Fibroblast of the aortic adventitia (primary cell): ENCODE measurements around the gene SLC1A2. TPM values are rescaled to one million over a fixed set of nuclear protein-coding genes. Genes with fewer than 3 reads are reported as not detected.
"Not testable (repeated sequence)": the region's sequence is repeated elsewhere in the genome, so short reads cannot be mapped to it uniquely, and the experiment has no call there.

Experiments used
- DNase-seq: peaks from one replicate; pipeline ENCODE4 v3.0.0-alpha.2; 2010; ENCODE audit warnings: low read depth
- H3K4me3 ChIP-seq: 2 replicates; pipeline ENCODE4 v1.5.1; 2011; ENCODE audit warnings: low read depth, mild to moderate bottlenecking, control low read depth, low read length, moderate library complexity
- total RNA-seq: library from RNA; depleted of rRNA; stranded (reverse); fragments of >200 nt; gene quantifications from 2 replicates; pipeline ENCODE4 v1.2.3, GENCODE V29; 2012; ENCODE audit warnings: low replicate concordance
- TF ChIP-seq, protein P1 (sequence below): IDR thresholded peaks from 2 replicates; pipeline ENCODE4 v1.5.1; 2011; ENCODE audit warnings: mild to moderate bottlenecking, low read length, control low read depth, inconsistent platforms; ENCODE audit not compliant: insufficient read depth

SLC1A2 gene
- total RNA-seq, 1 donor = 23.6 TPM

DNA sequence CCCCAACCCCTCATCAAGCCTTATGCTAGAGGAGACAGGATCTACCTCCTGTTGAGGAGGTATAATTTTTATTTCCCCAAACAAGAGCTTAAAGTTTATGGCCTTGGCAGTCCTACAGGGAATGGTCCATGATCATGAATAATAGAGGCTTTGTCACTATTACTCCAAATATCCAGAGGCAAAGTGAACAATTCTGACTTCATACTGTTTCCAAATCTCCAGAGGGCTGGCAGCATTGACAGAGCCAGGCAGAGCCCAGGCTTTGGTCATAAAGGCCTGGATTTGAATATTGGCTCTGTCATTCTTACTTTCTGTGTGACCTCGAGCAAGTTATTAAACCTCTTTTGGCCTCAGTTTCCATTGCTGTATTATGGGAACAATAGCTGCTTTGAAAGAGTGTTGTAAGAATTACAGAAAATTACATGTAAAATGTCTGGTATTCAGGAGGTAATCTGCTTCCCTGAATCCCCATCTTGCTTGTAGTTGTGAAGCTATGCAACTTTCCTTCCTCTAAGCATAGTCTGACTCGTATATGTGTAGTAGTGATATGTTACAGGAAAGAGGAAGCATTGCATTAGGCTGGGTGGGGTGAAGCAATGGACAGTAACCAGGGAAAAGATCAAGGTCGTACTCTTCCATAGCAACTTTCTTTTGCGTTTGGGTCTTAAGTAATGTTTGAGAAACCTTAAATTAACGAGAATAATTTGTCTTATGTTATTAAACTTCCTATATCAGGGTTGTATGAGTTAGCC, 191.6 kb downstream of the SLC1A2 start:
- TF ChIP-seq, protein P1, sequence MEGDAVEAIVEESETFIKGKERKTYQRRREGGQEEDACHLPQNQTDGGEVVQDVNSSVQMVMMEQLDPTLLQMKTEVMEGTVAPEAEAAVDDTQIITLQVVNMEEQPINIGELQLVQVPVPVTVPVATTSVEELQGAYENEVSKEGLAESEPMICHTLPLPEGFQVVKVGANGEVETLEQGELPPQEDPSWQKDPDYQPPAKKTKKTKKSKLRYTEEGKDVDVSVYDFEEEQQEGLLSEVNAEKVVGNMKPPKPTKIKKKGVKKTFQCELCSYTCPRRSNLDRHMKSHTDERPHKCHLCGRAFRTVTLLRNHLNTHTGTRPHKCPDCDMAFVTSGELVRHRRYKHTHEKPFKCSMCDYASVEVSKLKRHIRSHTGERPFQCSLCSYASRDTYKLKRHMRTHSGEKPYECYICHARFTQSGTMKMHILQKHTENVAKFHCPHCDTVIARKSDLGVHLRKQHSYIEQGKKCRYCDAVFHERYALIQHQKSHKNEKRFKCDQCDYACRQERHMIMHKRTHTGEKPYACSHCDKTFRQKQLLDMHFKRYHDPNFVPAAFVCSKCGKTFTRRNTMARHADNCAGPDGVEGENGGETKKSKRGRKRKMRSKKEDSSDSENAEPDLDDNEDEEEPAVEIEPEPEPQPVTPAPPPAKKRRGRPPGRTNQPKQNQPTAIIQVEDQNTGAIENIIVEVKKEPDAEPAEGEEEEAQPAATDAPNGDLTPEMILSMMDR = no peak
- H3K4me3 ChIP-seq = no peak overlapping the region
- DNase-seq = peak; percentile 22

DNA sequence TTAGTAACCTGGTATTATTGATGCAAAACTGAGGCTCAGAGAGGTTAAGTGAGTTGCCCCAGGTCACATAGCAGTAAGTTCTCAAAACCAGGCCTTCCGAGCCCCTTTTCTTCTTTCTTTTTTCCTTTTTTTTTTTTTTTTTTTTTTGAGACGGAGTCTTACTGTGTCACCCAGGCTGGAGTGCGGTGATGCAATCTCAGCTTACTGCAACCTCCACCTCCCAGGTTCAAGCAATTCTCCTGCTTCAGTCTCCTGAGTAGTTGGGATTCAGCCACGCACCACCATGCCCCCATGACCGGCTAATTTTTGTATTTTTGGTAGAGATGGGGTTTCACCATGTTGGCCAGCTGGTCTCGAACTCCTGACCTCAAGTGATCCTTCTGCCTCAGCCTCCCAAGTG, 192.6 kb downstream of the SLC1A2 start:
- DNase-seq, H3K4me3 ChIP-seq: not testable (repeated sequence)

DNA sequence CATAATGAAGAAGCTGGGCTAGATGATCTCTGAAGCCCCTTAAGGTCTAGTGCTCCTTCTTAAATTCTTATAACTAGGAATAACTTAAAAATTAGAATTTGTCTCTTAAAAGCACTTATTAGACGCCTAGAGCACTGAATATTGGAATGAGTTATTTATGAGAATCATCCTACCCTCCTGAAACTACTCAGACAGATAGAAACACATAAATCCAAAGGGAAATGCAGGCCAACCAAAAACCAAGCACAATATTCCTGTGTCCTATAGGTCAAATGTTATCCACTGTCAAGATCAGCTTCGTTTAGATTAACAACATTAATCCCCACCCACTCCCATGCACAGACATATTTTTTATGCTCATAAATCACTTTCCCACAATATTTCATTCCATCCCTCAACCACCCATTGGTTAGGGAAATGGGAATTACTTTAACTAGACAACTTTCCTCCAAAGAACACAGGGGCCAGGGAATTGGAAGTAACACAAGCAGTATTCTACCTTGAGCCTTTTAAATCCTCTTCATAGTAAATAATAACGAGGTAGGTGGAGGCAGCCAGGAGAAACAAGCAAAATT, 193.3 kb downstream of the SLC1A2 start:
- TF ChIP-seq, protein P1 = no peak
- no peak for DNase-seq
- H3K4me3 ChIP-seq = no peak overlapping the region

DNA sequence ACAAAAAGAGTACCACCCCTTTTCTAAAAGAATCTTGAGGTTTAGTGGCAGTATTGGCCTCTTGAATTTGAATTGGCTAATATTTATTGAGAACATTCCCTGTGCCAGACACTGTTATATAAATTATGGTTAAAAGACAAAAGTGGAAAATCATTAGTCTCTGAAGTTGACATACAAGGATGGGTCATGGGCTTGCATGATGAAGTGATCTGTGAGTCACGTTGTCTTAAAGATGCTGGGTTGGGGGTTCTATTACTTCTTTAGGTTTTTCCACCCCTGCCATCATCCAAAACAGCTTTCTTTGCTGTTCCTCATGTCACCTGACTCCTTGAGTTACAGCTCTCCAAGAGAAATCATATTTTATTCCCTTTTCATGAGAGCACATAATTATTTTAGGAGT, 195.4 kb downstream of the SLC1A2 start:
- no peak for DNase-seq
- TF ChIP-seq, protein P1 = no peak
- no peak overlapping the region for H3K4me3 ChIP-seq

DNA sequence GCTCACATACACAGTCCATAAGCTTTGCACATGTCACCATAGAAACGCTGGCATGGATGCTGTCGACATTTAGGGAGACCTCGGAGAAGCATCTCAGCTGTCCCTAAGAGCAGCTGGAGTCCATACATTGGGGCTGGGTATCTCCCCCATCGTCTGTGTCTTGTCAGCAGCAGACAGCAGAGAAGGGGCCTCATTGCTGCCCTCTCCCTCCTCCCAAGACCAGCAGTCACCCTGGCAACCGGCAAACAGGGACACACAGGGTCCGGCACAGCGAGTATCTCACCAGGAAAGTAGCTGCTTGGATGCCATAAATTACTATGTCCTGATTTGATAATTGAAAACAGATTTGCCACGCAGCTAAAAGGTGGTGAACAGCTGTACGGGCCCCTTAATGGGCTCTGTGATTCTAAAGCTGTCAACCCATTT, 196.0 kb downstream of the SLC1A2 start:
- DNase-seq = peak; percentile 47
- TF ChIP-seq, protein P1 = no peak

DNA sequence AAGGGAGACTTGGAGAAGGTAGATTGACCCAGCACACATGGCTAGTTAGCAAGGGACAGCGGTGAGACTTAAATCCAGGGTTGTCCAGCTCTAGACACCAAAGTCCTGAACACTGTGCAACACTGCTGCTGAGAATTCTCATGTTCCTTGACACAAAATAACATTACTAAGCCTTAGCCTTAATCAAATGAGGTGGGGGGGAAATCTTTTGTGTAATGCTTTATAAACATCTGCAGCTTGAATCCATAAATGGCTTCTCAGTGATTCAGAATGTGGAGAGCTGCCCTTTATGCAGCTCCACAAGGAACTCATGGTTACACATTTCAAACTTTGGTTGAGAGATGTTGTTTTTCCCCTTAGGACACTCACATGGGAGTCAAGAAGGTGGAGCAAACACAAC, 200.4 kb downstream of the SLC1A2 start:
- peak; percentile 47 for DNase-seq
- TF ChIP-seq, protein P1 = no peak
- no peak overlapping the region for H3K4me3 ChIP-seq

More for the DNA sequence above, 196.0 kb downstream of the SLC1A2 start:
- no peak overlapping the region for H3K4me3 ChIP-seq

DNA sequence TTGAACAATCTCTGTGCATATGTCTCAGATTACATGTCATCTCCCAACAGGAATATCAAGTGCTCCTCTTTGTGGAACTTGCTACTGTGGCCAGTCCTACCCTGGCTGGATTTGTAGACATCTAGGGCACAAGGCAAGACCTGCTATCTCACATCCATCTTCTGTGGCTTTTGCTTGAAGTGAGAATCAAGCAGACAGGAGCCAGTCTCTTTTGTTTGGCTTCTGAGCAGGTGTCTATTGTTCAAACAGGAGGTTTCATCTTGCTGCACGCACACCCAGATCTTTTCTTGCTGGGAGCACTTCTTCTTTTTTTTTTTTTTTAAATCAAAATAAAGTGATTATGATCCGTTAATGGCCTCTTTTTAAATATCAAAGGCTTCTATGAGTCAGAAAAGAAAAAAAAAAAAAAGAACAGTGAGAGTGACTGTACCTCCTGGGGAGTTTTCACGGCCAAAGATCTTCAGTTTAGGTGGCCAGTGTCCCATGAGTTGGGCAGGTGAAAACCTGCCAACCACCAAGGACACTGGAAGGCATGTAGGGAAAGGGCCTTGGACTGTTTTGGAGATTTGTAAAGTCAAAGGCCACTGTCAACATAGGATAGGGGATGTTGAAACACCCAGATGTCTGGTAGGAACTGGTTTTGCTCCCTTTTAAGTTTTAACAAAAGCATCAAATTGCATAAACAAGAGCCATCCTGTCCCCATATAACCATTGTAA, 202.2 kb downstream of the SLC1A2 start:
- DNase-seq = no peak
- no peak overlapping the region for H3K4me3 ChIP-seq
- TF ChIP-seq, protein P1 = no peak
